AG09309 (cell line): ENCODE measurements around the gene TSPAN4.

Source experiments
- DNase-seq: peaks from one replicate; pipeline ENCODE4 v3.0.0-alpha.2; 2010; ENCODE audit warnings: low read depth
- H3K4me3 ChIP-seq: 2 replicates; pipeline ENCODE4 v1.5.1; 2011; ENCODE audit warnings: mild to moderate bottlenecking, low read depth, low read length, moderate library complexity; ENCODE audit not compliant: control insufficient read depth
- TF ChIP-seq, protein P1 (sequence below): IDR thresholded peaks from 2 replicates; pipeline ENCODE4 v1.5.1; 2011; ENCODE audit warnings: mild to moderate bottlenecking, low read depth, low read length, inconsistent platforms; ENCODE audit not compliant: insufficient read depth, control insufficient read depth; ENCODE audit errors: missing control alignments

TSPAN4 gene

DNA sequence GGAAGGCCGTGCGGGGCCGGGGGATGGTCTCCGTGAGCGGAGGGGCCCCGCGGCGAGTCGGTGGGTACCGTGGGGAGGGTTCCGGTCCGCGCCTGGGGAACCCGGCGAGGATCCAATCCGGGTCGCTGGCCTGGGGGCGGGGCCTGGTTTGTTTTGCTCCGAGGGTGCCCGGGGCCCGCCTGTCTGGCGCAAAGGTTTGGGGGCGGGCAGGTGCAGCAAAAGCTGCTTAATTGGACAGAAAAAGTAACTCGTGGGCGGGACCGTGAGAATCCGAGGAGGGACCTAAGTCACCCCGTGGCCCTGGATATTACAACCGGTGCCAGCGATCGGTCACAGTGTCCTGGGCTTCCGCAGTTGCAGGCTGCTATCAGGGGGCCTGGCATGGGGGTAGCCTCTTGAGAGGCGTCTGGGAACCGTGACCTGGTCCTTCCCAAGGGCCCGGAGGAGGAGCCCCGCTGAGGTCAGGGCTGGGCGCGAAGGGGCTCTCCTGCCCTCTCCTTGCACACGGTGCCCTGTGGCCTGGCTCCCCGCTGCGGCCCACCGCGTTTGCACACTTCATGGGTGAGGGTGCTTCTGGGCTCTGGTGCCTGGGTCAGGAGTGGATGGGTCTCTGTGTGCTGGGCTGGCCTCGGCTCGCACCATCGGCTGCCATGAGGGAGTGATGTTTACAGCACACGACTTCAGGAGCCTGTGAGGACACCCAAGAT is 22.6 kb upstream of the TSPAN4 start:
- no peak for DNase-seq
- TF ChIP-seq, protein P1, sequence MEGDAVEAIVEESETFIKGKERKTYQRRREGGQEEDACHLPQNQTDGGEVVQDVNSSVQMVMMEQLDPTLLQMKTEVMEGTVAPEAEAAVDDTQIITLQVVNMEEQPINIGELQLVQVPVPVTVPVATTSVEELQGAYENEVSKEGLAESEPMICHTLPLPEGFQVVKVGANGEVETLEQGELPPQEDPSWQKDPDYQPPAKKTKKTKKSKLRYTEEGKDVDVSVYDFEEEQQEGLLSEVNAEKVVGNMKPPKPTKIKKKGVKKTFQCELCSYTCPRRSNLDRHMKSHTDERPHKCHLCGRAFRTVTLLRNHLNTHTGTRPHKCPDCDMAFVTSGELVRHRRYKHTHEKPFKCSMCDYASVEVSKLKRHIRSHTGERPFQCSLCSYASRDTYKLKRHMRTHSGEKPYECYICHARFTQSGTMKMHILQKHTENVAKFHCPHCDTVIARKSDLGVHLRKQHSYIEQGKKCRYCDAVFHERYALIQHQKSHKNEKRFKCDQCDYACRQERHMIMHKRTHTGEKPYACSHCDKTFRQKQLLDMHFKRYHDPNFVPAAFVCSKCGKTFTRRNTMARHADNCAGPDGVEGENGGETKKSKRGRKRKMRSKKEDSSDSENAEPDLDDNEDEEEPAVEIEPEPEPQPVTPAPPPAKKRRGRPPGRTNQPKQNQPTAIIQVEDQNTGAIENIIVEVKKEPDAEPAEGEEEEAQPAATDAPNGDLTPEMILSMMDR = no peak
- peak overlapping the region; percentile 81 for H3K4me3 ChIP-seq

DNA sequence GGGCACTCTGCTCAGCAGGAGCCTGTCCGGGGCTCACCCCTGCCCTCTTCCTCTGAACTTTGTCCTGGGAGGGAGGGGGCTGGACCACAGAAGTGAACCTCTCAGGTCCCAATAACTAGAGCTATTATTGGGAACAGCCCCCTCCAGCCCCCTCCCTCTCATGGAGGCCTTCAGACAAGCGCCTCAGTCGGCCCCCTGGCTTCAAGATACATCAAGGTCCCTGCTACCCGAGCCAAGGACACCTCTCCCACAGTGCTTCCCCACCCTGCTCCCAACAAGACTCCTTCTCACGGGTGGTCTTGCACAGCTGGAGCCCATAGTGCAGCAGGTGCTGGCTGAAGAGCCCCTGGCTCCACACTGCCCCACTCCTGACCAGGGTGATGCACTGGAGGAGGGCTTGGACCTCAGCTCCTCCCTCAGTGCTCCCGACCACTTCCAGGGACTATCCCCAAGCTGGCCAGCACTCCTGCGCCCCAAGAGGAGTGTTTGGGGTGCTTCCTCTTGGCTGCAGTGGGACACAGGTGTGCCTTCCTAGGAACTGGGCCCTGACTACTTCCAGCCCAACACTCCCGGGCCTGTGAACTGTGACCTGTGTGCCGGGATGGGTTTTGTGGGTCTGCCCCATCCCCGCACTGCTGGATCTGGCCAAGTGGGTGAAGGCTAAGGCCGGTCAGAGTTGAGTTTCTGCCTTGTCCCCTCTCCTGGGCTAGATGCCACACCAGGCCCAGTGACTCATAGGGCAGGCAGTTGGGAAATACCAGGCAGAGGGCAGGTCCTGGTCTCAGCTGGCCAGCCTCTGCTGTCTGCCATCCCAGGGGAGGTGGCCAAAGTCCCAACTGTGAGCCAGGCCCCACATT is 21.8 kb upstream of the TSPAN4 start:
- no peak for DNase-seq
- TF ChIP-seq, protein P1 = no peak
- H3K4me3 ChIP-seq = peak overlapping the region; percentile 81

DNA sequence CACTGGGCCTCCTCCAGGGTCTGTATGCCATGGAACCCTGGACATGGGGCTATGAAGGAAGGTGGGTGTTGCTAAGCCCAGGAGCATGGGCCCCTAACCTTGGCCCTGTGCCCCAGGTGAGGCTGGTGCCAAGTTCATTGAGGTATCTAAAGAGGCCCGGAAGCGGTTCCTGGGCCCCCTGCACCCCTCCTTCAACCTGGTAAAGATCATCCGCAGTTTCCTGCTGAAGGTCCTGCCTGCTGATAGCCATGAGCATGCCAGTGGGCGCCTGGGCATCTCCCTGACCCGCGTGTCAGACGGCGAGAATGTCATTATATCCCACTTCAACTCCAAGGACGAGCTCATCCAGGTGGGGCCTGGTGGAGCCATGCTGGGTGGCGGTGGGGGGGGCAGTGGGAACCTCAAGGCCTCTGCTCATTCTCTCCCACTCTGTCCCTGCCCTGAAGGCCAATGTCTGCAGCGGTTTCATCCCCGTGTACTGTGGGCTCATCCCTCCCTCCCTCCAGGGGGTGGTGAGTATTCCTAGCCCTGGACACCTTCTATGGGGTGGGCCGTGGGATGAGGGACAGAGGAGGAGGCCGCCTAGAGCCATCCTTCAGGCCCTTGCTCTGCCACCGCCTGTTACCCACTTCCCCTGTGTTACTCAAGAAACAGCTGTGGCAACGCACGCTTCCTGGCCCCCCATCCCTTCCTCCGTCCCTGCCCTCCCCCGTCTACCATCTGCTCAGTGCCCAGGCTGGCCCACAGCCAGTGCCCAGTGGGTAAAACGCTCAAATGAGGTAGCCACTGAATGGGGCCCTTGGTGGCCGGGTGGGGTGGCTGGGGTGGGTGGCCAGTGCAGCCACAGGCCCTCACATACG is 20.9 kb upstream of the TSPAN4 start:
- no peak for DNase-seq
- H3K4me3 ChIP-seq = peak overlapping the region; percentile 81

DNA sequence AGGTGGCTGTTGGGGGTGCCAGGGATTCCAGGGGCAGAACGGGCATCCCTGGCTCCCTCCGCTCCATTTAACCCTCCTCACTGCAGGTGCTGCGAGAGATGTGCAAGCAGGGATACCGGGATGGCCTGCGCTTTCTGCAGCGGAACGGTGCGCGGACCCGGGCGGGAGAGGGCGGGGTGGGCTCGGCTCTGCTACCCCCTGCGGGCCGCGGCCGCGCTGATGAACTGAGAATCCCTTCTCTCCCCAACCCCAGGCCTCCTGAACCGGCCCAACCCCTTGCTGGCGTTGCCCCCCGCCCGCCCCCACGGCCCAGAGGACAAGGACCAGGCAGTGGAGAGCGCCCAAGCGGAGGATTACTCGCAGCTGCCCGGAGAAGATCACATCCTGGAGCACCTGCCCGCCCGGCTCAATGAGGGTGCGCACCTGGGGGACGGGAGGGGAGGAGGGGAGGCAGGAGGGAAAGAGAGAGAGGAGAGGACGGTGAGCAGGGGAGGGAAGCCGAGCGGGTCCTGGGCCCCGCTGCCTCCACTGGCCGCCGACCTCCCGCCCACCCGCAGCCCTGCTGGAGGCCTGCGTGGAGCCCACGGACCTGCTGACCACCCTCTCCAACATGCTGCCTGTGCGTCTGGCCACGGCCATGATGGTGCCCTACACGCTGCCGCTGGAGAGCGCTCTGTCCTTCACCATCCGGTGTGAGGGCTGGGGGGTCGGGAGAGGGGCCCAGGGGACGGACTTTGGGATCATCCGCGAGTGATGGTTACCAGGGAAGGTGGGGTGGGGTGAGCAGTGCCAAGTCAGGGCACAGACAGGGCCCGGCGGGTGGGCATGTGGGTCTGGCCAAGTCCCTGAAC is 19.0 kb upstream of the TSPAN4 start:
- TF ChIP-seq, protein P1 = no peak
- no peak for DNase-seq
- H3K4me3 ChIP-seq = no peak overlapping the region

More for the DNA sequence above, 20.9 kb upstream of the TSPAN4 start:
- TF ChIP-seq, protein P1 = no peak

DNA sequence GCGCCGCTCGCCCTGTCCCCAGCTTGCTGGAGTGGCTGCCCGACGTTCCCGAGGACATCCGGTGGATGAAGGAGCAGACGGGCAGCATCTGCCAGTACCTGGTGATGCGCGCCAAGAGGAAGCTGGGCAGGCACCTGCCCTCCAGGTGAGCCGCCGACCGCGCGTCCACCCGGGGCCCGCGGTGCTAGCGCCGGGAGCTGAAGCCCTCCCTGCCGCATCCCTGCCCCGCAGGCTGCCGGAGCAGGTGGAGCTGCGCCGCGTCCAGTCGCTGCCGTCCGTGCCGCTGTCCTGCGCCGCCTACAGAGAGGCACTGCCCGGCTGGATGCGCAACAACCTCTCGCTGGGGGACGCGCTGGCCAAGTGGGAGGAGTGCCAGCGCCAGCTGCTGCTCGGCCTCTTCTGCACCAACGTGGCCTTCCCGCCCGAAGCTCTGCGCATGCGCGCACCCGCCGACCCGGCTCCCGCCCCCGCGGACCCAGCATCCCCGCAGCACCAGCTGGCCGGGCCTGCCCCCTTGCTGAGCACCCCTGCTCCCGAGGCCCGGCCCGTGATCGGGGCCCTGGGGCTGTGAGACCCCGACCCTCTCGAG is 18.3 kb upstream of the TSPAN4 start:
- no peak for DNase-seq
- TF ChIP-seq, protein P1 = no peak
- no peak overlapping the region for H3K4me3 ChIP-seq

DNA sequence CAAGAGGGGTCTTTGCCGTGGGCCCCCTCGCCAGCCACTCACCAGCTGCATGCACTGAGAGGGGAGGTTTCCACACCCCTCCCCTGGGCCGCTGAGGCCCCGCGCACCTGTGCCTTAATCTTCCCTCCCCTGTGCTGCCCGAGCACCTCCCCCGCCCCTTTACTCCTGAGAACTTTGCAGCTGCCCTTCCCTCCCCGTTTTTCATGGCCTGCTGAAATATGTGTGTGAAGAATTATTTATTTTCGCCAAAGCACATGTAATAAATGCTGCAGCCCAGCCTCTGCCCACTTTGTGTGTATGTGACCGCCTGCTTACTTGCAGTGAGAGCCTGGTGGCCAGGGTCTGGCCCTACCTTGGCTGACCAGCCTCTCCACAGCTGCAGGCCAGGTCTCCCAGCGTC is 17.7 kb upstream of the TSPAN4 start:
- no peak overlapping the region for H3K4me3 ChIP-seq
- TF ChIP-seq, protein P1 = no peak
- no peak for DNase-seq
